ENCODE measurements around the gene ISX. TPM values are rescaled to one million over a fixed set of nuclear protein-coding genes. Genes with fewer than 3 reads are reported as not detected.

The ISX gene
- total and polyA plus RNA-seq, 10 of the 15 experiments (the other 5 are each of a cell fraction or from before 2014, with no cell fraction given): 0.05 to 0.66 (median 0.25) TPM

GRCh38 chr22:35104491-35104890, 38.5 kb downstream of the ISX start (continued):
- no peak for TF ChIP-seq MYB (IDR thresholded peaks at IDR 0.05; ENCODE audit: borderline replicate concordance, low read depth, low read length)
- no peak for TF ChIP-seq ATF2 (IDR thresholded peaks at IDR 0.05; ENCODE audit: low read length)
- no peak for TF ChIP-seq BHLHE40 (IDR thresholded peaks at IDR 0.05; ENCODE audit: borderline replicate concordance in 1 of 2, low read depth in 2 of 2, low read length in 1 of 2)
- no peak for TF ChIP-seq USF2 (IDR thresholded peaks at IDR 0.05; ENCODE audit: borderline replicate concordance, low read depth, low read length)
- TF ChIP-seq, protein P1, sequence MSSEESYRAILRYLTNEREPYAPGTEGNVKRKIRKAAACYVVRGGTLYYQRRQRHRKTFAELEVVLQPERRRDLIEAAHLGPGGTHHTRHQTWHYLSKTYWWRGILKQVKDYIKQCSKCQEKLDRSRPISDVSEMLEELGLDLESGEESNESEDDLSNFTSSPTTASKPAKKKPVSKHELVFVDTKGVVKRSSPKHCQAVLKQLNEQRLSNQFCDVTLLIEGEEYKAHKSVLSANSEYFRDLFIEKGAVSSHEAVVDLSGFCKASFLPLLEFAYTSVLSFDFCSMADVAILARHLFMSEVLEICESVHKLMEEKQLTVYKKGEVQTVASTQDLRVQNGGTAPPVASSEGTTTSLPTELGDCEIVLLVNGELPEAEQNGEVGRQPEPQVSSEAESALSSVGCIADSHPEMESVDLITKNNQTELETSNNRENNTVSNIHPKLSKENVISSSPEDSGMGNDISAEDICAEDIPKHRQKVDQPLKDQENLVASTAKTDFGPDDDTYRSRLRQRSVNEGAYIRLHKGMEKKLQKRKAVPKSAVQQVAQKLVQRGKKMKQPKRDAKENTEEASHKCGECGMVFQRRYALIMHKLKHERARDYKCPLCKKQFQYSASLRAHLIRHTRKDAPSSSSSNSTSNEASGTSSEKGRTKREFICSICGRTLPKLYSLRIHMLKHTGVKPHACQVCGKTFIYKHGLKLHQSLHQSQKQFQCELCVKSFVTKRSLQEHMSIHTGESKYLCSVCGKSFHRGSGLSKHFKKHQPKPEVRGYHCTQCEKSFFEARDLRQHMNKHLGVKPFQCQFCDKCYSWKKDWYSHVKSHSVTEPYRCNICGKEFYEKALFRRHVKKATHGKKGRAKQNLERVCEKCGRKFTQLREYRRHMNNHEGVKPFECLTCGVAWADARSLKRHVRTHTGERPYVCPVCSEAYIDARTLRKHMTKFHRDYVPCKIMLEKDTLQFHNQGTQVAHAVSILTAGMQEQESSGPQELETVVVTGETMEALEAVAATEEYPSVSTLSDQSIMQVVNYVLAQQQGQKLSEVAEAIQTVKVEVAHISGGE (CRISPR knock-in tag; IDR thresholded peaks at IDR 0.05): no peak
- TF ChIP-seq HDGF (IDR thresholded peaks at IDR 0.05): no peak
- TF ChIP-seq MEF2A (IDR thresholded peaks at IDR 0.05; ENCODE audit: insufficient read depth, low read depth, low read length): no peak
- TF ChIP-seq RELA (IDR thresholded peaks at IDR 0.05; ENCODE audit: borderline replicate concordance, partially characterized antibody): no peak
- TF ChIP-seq GABPA (IDR thresholded peaks at IDR 0.05; ENCODE audit: low read depth): no peak
- no peak for TF ChIP-seq POU2F2 (IDR thresholded peaks at IDR 0.05; ENCODE audit: borderline replicate concordance, low read depth, low read length)
- TF ChIP-seq CREB1 (IDR thresholded peaks at IDR 0.05; ENCODE audit: low read depth): no peak
- no peak for TF ChIP-seq FOXM1 (IDR thresholded peaks at IDR 0.05; ENCODE audit: low read depth, low read length)
- no peak for TF ChIP-seq ZBTB4 (CRISPR knock-in tag; IDR thresholded peaks at IDR 0.05)
- peak; percentile 25; the same call in 1 of the 2 replicates for TF ChIP-seq CREM (IDR thresholded peaks at IDR 0.05; ENCODE audit: low read depth)
- no peak for TF ChIP-seq WRNIP1 (IDR thresholded peaks at IDR 0.05; ENCODE audit: borderline replicate concordance, low read depth, low read length)
- no peak for TF ChIP-seq TCF12 (IDR thresholded peaks at IDR 0.05; ENCODE audit: low read depth, low read length)

Measured in GM12878 (cell line).